HS-27A (cell line): ENCODE data around the gene DKC1.

ENCODE experiments used
- DNase-seq: peaks from one replicate; pipeline ENCODE4 v3.0.0-alpha.2; 2012; ENCODE audit warnings: low read depth, missing footprints

DKC1 gene

GRCh38 chrX:154737136-154737535 is 25.5 kb upstream of the DKC1 start:
- no peak for DNase-seq

GRCh38 chrX:154738011-154738738 is 24.5 kb upstream of the DKC1 start:
- DNase-seq = no peak

- DNase-seq = no peak
Observed at GRCh38 chrX:154739952-154740465, 22.7 kb upstream of the DKC1 start.

- no peak for DNase-seq
Observed at GRCh38 chrX:154742613-154743012, 20.1 kb upstream of the DKC1 start.

GRCh38 chrX:154748712-154749339 is 13.8 kb upstream of the DKC1 start:
- no peak for DNase-seq

- no peak for DNase-seq
Observed at GRCh38 chrX:154749856-154750255, 12.8 kb upstream of the DKC1 start.

- no peak for DNase-seq
Observed at GRCh38 chrX:154750301-154751202, 12.1 kb upstream of the DKC1 start, which contains the start of gene GAB3. GAB3 (minus strand) TSS chrX:154751077; CDS start chrX:154751025, 52 bp downstream.

GRCh38 chrX:154751203-154751668 is 11.4 kb upstream of the DKC1 start:
- DNase-seq = no peak

- DNase-seq = no peak
Observed at GRCh38 chrX:154751669-154752271, 10.9 kb upstream of the DKC1 start.

GRCh38 chrX:154758696-154759095 is 4.0 kb upstream of the DKC1 start:
- DNase-seq = no peak

- no peak for DNase-seq
Observed at GRCh38 chrX:154761977-154762536, 607 bp upstream of the DKC1 start.

- DNase-seq = no peak
Observed at GRCh38 chrX:154774622-154775021, 12.0 kb downstream of the DKC1 start.

- no peak for DNase-seq
Observed at GRCh38 chrX:154775419-154776349, 13.0 kb downstream of the DKC1 start.

GRCh38 chrX:154776753-154777152 is 14.1 kb downstream of the DKC1 start:
- DNase-seq = no peak

GRCh38 chrX:154779261-154779660 is 16.6 kb downstream of the DKC1 start:
- no peak for DNase-seq

GRCh38 chrX:154780968-154781367 is 18.3 kb downstream of the DKC1 start:
- no peak for DNase-seq

- DNase-seq = no peak
Observed at GRCh38 chrX:154784149-154784995, 21.7 kb downstream of the DKC1 start.

GRCh38 chrX:154785716-154786115 is 23.1 kb downstream of the DKC1 start:
- no peak for DNase-seq

- no peak for DNase-seq
Observed at GRCh38 chrX:154791467-154791866, 28.8 kb downstream of the DKC1 start.
